HEK293 (cell line): ENCODE measurements around the gene POU2AF3.

Source experiments
- KLF10 ChIP-seq: fragments of 450-650 bp; IDR thresholded peaks from 2 replicates; pipeline ENCODE4 v1.5.1; 2018; ENCODE audit warnings: missing biosample characterization, mild to moderate bottlenecking, missing genetic modification characterization
- KLF16 ChIP-seq: fragments of 450-650 bp; formaldehyde crosslinking; IDR thresholded peaks from 2 replicates; pipeline ENCODE4 v1.5.1; 2017; ENCODE audit warnings: missing biosample characterization, missing genetic modification characterization
- MYNN ChIP-seq: fragments of 450-650 bp; formaldehyde crosslinking; IDR thresholded peaks from 2 replicates; pipeline ENCODE4 v1.5.1; 2016; ENCODE audit warnings: missing biosample characterization, missing genetic modification characterization, borderline replicate concordance
- OSR2 ChIP-seq: fragments of 450-650 bp; formaldehyde crosslinking; IDR thresholded peaks from 2 replicates; pipeline ENCODE4 v1.5.1; 2016; ENCODE audit warnings: missing biosample characterization, missing genetic modification characterization
- PBX3 ChIP-seq: sonication (generic); formaldehyde crosslinking; IDR thresholded peaks from 2 replicates; pipeline ENCODE4 v1.8.1; 2022; ENCODE audit warnings: mild to moderate bottlenecking, moderate library complexity, missing genetic modification reagents
- REST ChIP-seq: fragments of 450-650 bp; formaldehyde crosslinking; IDR thresholded peaks from 2 replicates; pipeline ENCODE4 v1.5.1; 2016; ENCODE audit warnings: missing biosample characterization, missing genetic modification characterization
- YY1 ChIP-seq: fragments of 450-650 bp; formaldehyde crosslinking; IDR thresholded peaks from 2 replicates; pipeline ENCODE4 v1.5.1; 2018; ENCODE audit warnings: missing biosample characterization, missing genetic modification characterization
- ZBTB7A ChIP-seq: fragments of 450-650 bp; formaldehyde crosslinking; IDR thresholded peaks from 2 replicates; pipeline ENCODE4 v1.5.1; 2016; ENCODE audit warnings: low read depth, missing biosample characterization, missing genetic modification characterization
- ZFP37 ChIP-seq: fragments of 450-650 bp; formaldehyde crosslinking; IDR thresholded peaks from 2 replicates; pipeline ENCODE4 v1.5.1; 2016; ENCODE audit warnings: missing biosample characterization, missing genetic modification characterization
- ZNF558 ChIP-seq: fragments of 450-650 bp; formaldehyde crosslinking; IDR thresholded peaks from 2 replicates; pipeline ENCODE4 v1.5.1; 2016; ENCODE audit warnings: missing biosample characterization, missing genetic modification characterization
- TF ChIP-seq, protein P1 (sequence below): fragments of 450-650 bp; formaldehyde crosslinking; IDR thresholded peaks from 2 replicates; pipeline ENCODE4 v1.5.1; 2016; ENCODE audit warnings: missing biosample characterization, missing genetic modification characterization
- TF ChIP-seq, protein P2 (sequence below): fragments of 450-650 bp; formaldehyde crosslinking; IDR thresholded peaks from 2 replicates; pipeline ENCODE4 v1.5.1; 2016; ENCODE audit warnings: missing biosample characterization, missing genetic modification characterization
- TF ChIP-seq, protein P3 (sequence below): fragments of 450-650 bp; formaldehyde crosslinking; IDR thresholded peaks from 2 replicates; pipeline ENCODE4 v1.5.1; 2017; ENCODE audit warnings: missing biosample characterization, mild to moderate bottlenecking, missing genetic modification characterization, moderate library complexity
- TF ChIP-seq, protein P4 (sequence below): fragments of 450-650 bp; formaldehyde crosslinking; IDR thresholded peaks from 2 replicates; pipeline ENCODE4 v1.5.1; 2016; ENCODE audit warnings: missing biosample characterization, missing genetic modification characterization

DNA sequence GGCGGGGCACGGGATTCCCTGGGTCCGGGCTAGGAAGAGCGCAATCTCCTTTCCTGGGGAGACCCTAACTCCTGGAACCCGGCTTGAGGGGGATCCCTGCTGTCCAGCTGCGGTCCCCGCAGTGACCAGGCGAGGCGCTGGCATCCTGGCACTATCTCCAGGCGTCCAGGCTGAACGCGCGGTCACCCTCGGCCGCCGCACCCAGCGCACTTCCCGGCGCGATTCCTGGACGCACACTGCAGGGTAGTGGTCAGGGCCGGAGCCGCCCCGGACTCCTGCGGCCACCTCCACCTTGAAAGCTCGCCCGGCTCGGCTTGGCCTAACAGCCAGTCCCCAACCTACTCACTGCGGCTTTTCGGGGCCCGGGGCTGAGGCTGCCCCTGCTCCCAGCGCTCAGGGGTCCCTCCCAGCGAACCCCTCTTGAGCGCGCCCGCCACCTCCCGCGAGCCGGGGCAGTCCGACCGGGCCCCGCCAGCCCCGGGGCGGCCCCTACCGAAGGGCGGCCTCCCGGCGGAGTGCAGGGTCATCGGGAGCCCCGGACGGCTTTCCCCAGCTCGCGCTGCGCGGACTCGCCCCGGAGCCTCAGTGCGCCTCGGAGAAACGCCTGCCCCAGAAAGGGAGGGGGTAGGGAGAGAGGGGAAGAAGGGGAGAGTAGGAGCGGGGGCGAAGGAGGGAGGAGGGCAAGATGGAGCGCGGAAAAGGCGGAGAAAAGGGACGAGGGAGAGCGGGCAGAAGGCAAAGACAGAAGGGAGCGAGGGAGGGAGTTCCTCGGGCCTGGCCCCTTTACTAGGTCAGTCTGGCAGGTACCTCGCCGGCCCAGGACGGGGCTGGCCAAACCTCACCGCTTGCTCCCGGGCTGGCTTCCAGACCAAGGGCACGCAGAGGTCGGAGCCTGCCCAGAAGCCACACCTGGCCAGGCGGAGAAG lies 1.0 kb downstream of the POU2AF3 start:
- TF ChIP-seq, protein P1, sequence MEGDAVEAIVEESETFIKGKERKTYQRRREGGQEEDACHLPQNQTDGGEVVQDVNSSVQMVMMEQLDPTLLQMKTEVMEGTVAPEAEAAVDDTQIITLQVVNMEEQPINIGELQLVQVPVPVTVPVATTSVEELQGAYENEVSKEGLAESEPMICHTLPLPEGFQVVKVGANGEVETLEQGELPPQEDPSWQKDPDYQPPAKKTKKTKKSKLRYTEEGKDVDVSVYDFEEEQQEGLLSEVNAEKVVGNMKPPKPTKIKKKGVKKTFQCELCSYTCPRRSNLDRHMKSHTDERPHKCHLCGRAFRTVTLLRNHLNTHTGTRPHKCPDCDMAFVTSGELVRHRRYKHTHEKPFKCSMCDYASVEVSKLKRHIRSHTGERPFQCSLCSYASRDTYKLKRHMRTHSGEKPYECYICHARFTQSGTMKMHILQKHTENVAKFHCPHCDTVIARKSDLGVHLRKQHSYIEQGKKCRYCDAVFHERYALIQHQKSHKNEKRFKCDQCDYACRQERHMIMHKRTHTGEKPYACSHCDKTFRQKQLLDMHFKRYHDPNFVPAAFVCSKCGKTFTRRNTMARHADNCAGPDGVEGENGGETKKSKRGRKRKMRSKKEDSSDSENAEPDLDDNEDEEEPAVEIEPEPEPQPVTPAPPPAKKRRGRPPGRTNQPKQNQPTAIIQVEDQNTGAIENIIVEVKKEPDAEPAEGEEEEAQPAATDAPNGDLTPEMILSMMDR (tag by site-specific recombination) = peak; percentile 39; the same call in 1 of the 2 replicates
- TF ChIP-seq ZBTB7A = no peak
- no peak for TF ChIP-seq KLF16 (tag by site-specific recombination)
- TF ChIP-seq YY1 = no peak
- no peak for TF ChIP-seq KLF10
- no peak for TF ChIP-seq MYNN (tag by site-specific recombination)
- TF ChIP-seq, protein P2, sequence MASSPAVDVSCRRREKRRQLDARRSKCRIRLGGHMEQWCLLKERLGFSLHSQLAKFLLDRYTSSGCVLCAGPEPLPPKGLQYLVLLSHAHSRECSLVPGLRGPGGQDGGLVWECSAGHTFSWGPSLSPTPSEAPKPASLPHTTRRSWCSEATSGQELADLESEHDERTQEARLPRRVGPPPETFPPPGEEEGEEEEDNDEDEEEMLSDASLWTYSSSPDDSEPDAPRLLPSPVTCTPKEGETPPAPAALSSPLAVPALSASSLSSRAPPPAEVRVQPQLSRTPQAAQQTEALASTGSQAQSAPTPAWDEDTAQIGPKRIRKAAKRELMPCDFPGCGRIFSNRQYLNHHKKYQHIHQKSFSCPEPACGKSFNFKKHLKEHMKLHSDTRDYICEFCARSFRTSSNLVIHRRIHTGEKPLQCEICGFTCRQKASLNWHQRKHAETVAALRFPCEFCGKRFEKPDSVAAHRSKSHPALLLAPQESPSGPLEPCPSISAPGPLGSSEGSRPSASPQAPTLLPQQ (tag by site-specific recombination) = no peak
- TF ChIP-seq ZNF558 = no peak
- TF ChIP-seq ZFP37 (tag by site-specific recombination) = no peak
- no peak for TF ChIP-seq REST
- TF ChIP-seq, protein P3, sequence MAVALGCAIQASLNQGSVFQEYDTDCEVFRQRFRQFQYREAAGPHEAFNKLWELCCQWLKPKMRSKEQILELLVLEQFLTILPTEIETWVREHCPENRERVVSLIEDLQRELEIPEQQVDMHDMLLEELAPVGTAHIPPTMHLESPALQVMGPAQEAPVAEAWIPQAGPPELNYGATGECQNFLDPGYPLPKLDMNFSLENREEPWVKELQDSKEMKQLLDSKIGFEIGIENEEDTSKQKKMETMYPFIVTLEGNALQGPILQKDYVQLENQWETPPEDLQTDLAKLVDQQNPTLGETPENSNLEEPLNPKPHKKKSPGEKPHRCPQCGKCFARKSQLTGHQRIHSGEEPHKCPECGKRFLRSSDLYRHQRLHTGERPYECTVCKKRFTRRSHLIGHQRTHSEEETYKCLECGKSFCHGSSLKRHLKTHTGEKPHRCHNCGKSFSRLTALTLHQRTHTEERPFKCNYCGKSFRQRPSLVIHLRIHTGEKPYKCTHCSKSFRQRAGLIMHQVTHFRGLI (tag by site-specific recombination) = no peak
- TF ChIP-seq OSR2 (tag by site-specific recombination) = no peak
- TF ChIP-seq, protein P4, sequence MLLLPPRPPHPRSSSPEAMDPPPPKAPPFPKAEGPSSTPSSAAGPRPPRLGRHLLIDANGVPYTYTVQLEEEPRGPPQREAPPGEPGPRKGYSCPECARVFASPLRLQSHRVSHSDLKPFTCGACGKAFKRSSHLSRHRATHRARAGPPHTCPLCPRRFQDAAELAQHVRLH (tag by site-specific recombination) = no peak
- no peak for TF ChIP-seq PBX3 (CRISPR knock-in tag)
